GF-D8 (cell line): ENCODE results near the gene EIF1B.

ENCODE experiments used
- DNase-seq: peaks from one replicate; lab custom pipeline; 2025; lab: John Stamatoyannopoulos, UW

The EIF1B gene

GRCh38 chr3:40308725-40309417 is 636 bp upstream of the EIF1B start:
- DNase-seq, result no peak

GRCh38 chr3:40309925-40310695 is 603 bp downstream of the EIF1B start:
- no peak for DNase-seq

- DNase-seq, result no peak
Observed at GRCh38 chr3:40310705-40311104, 1.2 kb downstream of the EIF1B start.

GRCh38 chr3:40312661-40313226 is 3.2 kb downstream of the EIF1B start:
- no peak for DNase-seq

GRCh38 chr3:40313975-40314860 is 4.7 kb downstream of the EIF1B start:
- DNase-seq, result no peak

GRCh38 chr3:40317061-40317855 is 7.8 kb downstream of the EIF1B start:
- DNase-seq, result peak; percentile 19

GRCh38 chr3:40321818-40322217 is 12.3 kb downstream of the EIF1B start:
- no peak for DNase-seq

GRCh38 chr3:40323946-40324345 is 14.4 kb downstream of the EIF1B start:
- no peak for DNase-seq

- no peak for DNase-seq
Observed at GRCh38 chr3:40324621-40325020, 15.1 kb downstream of the EIF1B start.

GRCh38 chr3:40325465-40325864 is 16.0 kb downstream of the EIF1B start:
- DNase-seq, result no peak

- DNase-seq, result no peak
Observed at GRCh38 chr3:40328374-40328773, 18.9 kb downstream of the EIF1B start.

- DNase-seq, result no peak
Observed at GRCh38 chr3:40329071-40329470, 19.6 kb downstream of the EIF1B start.

- no peak for DNase-seq
Observed at GRCh38 chr3:40332684-40333083, 23.2 kb downstream of the EIF1B start.

- no peak for DNase-seq
Observed at GRCh38 chr3:40333416-40333815, 23.9 kb downstream of the EIF1B start.

GRCh38 chr3:40333852-40334251 is 24.3 kb downstream of the EIF1B start:
- DNase-seq, result no peak

- no peak for DNase-seq
Observed at GRCh38 chr3:40336101-40336500, 26.6 kb downstream of the EIF1B start.

- no peak for DNase-seq
Observed at GRCh38 chr3:40336511-40337135, 27.1 kb downstream of the EIF1B start.

- no peak for DNase-seq
Observed at GRCh38 chr3:40337136-40338108, 27.9 kb downstream of the EIF1B start.

GRCh38 chr3:40339871-40340270 is 30.4 kb downstream of the EIF1B start:
- DNase-seq, result no peak
